HCT116 (cell line): ENCODE measurements around the gene TMEM119. TPM values are rescaled to one million over a fixed set of nuclear protein-coding genes. Genes with fewer than 3 reads are reported as not detected.

ENCODE experiments used
- ATAC-seq: fragments of 200-7000 bp; cut with Tn5 transposase; 2 replicates; pipeline ENCODE4 v1.9.1; 2020; ENCODE audit warnings: mild to moderate bottlenecking, moderate library complexity
- BruUV-seq: library from RNA; stranded (reverse); fragments of 400-500 nt; replicated peaks from 2 replicates; lab custom pipeline; 2021; lab: Mats Ljungman, UMichigan
- CTCF ChIA-PET: fragments of 300-600 bp; sonication (Branson Sonifier 250); formaldehyde crosslinking; loops from one replicate; lab custom pipeline; 2021; ENCODE audit warnings: antibody characterized with exemption; lab: Charles Lee
- POLR2A ChIA-PET: fragments of 300-600, 350-600 bp; sonication (Branson Sonifier 250); formaldehyde crosslinking; loops from one replicate; lab custom pipeline; 2021; ENCODE audit warnings: antibody characterized with exemption; lab: Charles Lee
- RAD21 ChIA-PET, 2 experiments: fragments of 300-600 bp; sonication (Branson Sonifier 250); formaldehyde crosslinking; loops; one replicate each; lab custom pipeline; 2023; ENCODE audit warnings: low total read pairs in 2 of 2; ENCODE audit not compliant: uncharacterized antibody in 2 of 2, unreplicated experiment in 2 of 2, low non-redundant PET in 1 of 2; lab: Charles Lee
- DNase-seq: peaks from one replicate; pipeline ENCODE4 v3.0.0-alpha.2; 2010; ENCODE audit warnings: low read depth, low spot score
- H2AFZ ChIP-seq: fragments of 200-600 bp; shearing (Covaris generic), sonication (generic); 2 replicates; pipeline ENCODE4 v1.6.1; 2017; ENCODE audit warnings: low read depth, mixed run types, mixed read lengths, antibody characterized with exemption, low read length; ENCODE audit not compliant: poor library complexity, severe bottlenecking
- H3K27ac ChIP-seq: 2 replicates; pipeline ENCODE4 v1.5.1; 2012; ENCODE audit warnings: low read depth, low read length
- H3K27me3 ChIP-seq: fragments of 200-600 bp; sonication (generic); 2 replicates; pipeline ENCODE4 v1.6.1; 2016; ENCODE audit warnings: mixed run types, low read length, mixed read lengths; ENCODE audit not compliant: insufficient read depth
- H3K36me3 ChIP-seq, 2 experiments: fragments of 200-500 bp in 1 of 2; fragments of 200-600 bp in 1 of 2; sonication (Bioruptor generic) in 1 of 2; sonication (generic) in 1 of 2; 2 replicates each; pipeline versions ENCODE4 v1.5.1 to v1.6.1; 2014 to 2016; ENCODE audit warnings: low read length in 2 of 2, inconsistent platforms in 1 of 2, mixed read lengths in 1 of 2, mixed run types in 1 of 2; ENCODE audit not compliant: insufficient read depth in 2 of 2, control insufficient read depth in 1 of 2
- H3K4me1 ChIP-seq, 2 experiments: fragments of 200-600 bp in 1 of 2; sonication (generic) in 1 of 2; 2 replicates each; pipeline versions ENCODE4 v1.5.1 to v1.6.1; 2012 to 2017; ENCODE audit warnings: low read length in 2 of 2, inconsistent platforms in 1 of 2, mild to moderate bottlenecking in 1 of 2, mixed read lengths in 1 of 2, mixed run types in 1 of 2, moderate library complexity in 1 of 2; ENCODE audit not compliant: insufficient read depth in 2 of 2, control insufficient read depth in 1 of 2
- H3K4me2 ChIP-seq: fragments of 200-600 bp; sonication (generic); 2 replicates; pipeline ENCODE4 v1.6.1; 2017; ENCODE audit warnings: mixed run types, low read length, mixed read lengths
- H3K4me3 ChIP-seq, 2 experiments: fragments of 200-600 bp in 1 of 2; sonication (generic) in 1 of 2; replicated peaks in 1 of 2; 2 replicates each; pipeline ENCODE4 v1.5.1; 2011 to 2016; ENCODE audit warnings: low read length in 2 of 2, control low read depth in 1 of 2, low read depth in 1 of 2, mild to moderate bottlenecking in 1 of 2, mixed read lengths in 1 of 2, mixed run types in 1 of 2
- H3K79me2 ChIP-seq: fragments of 200-600 bp; sonication (generic); 2 replicates; pipeline ENCODE4 v1.6.1; 2017; ENCODE audit warnings: mild to moderate bottlenecking, mixed run types, low read length, moderate library complexity, mixed read lengths; ENCODE audit not compliant: insufficient read depth
- H3K9ac ChIP-seq: fragments of 200-600 bp; sonication (generic); 2 replicates; pipeline ENCODE4 v1.6.1; 2016; ENCODE audit warnings: low read length, mixed read lengths
- H3K9me2 ChIP-seq: fragments of 200-600 bp; sonication (generic), shearing (Covaris generic); 2 replicates; pipeline ENCODE4 v1.6.1; 2017; ENCODE audit warnings: mixed run types, mild to moderate bottlenecking, moderate library complexity; ENCODE audit not compliant: insufficient read depth
- H3K9me3 ChIP-seq, 2 experiments: fragments of 200-500 bp in 1 of 2; fragments of 200-600 bp in 1 of 2; sonication (Bioruptor generic) in 1 of 2; sonication (generic) in 1 of 2; 2 replicates each; pipeline ENCODE4 v1.6.1; 2014 to 2017; ENCODE audit warnings: low read length in 2 of 2, mixed read lengths in 2 of 2, inconsistent platforms in 1 of 2, low read depth in 1 of 2, mild to moderate bottlenecking in 1 of 2, mixed run types in 1 of 2, moderate library complexity in 1 of 2; ENCODE audit not compliant: control insufficient read depth in 1 of 2, insufficient read depth in 1 of 2
- H4K20me1 ChIP-seq: fragments of 200-600 bp; sonication (generic), shearing (Covaris generic); 2 replicates; pipeline ENCODE4 v1.6.1; 2017; ENCODE audit warnings: mixed run types, mild to moderate bottlenecking, moderate library complexity; ENCODE audit not compliant: insufficient read depth
- EGR1 ChIP-seq: IDR thresholded peaks from 2 replicates; pipeline ENCODE4 v1.6.1; 2012; ENCODE audit warnings: low read depth
- EZH2 ChIP-seq: fragments of 200-600 bp; sonication (generic); IDR thresholded peaks from 2 replicates; pipeline ENCODE4 v1.6.1; 2017; ENCODE audit warnings: antibody characterized with exemption, mixed run types
- JUND ChIP-seq: IDR thresholded peaks from 2 replicates; pipeline ENCODE4 v1.6.1; 2012
- MAX ChIP-seq: IDR thresholded peaks from 2 replicates; pipeline ENCODE4 v1.6.1; 2012
- POLR2A ChIP-seq: IDR thresholded peaks from 2 replicates; pipeline ENCODE4 v1.7.0; 2011; ENCODE audit warnings: borderline replicate concordance; ENCODE audit not compliant: insufficient read depth, insufficient read length; ENCODE audit errors: extremely low read depth
- POLR2AphosphoS5 ChIP-seq: IDR thresholded peaks from 2 replicates; pipeline ENCODE4 v1.6.1; 2011; ENCODE audit warnings: mild to moderate bottlenecking, low read depth, low read length, moderate library complexity
- RAD21 ChIP-seq: IDR thresholded peaks from 2 replicates; pipeline ENCODE4 v1.6.1; 2012; ENCODE audit warnings: low read depth, mild to moderate bottlenecking
- REST ChIP-seq: IDR thresholded peaks from 2 replicates; pipeline ENCODE4 v1.6.1; 2012; ENCODE audit warnings: low read depth
- SRF ChIP-seq: IDR thresholded peaks from 2 replicates; pipeline ENCODE4 v1.6.1; 2012; ENCODE audit warnings: low read depth
- TCF7L2 ChIP-seq: IDR thresholded peaks from 2 replicates; pipeline ENCODE4 v1.7.0; 2011; ENCODE audit warnings: borderline replicate concordance, inconsistent platforms; ENCODE audit not compliant: insufficient read depth, insufficient read length; ENCODE audit errors: extremely low read depth
- ZBTB33 ChIP-seq: IDR thresholded peaks from 2 replicates; pipeline ENCODE4 v1.6.1; 2011; ENCODE audit warnings: mild to moderate bottlenecking, low read length, moderate library complexity; ENCODE audit not compliant: insufficient replicate concordance; ENCODE audit errors: extremely low read depth
- intact Hi-C: fragments of 100-400 bp; cut with micrococcal nuclease; formaldehyde crosslinking; loops from 2 replicates; pipeline ENCODE4 v1.10.0; 2022
- total RNA-seq: library from RNA; stranded (reverse); gene quantifications from one replicate; pipeline ENCODE4 v1.2.1, GENCODE V29; 2021; ENCODE audit not compliant: unreplicated experiment

The TMEM119 gene
- total RNA-seq, 1 experiment from 2014 or later = not detected

GRCh38 chr12:108613548-108613947 is 15.7 kb upstream of the TMEM119 start:
- H3K9me2 ChIP-seq = no peaks in the 10 kb centered on the region
- no peaks in the 10 kb centered on the region for H3K36me3 ChIP-seq
- DNase-seq (no peak), ATAC-seq (no peak)
- H3K79me2 ChIP-seq = no peaks in the 10 kb centered on the region
- no peak overlapping the region for H3K27ac ChIP-seq
- peaks cover 15 to 29% of the 10 kb centered on the region in 2 experiments for H3K4me1 ChIP-seq
- H3K4me2 ChIP-seq = peak overlapping the region; percentile 69; the same call in 1 of the 2 replicates
- no peaks in the 10 kb centered on the region for H3K27me3 ChIP-seq
- no peak overlapping the region for H3K9ac ChIP-seq
- RAD21 ChIA-PET = no interaction called here
- no peak overlapping the region for H3K4me3 ChIP-seq
- CTCF ChIA-PET = no interaction called here
- peaks cover 0 to 6% of the 10 kb centered on the region in 2 experiments; a peak in 1 of 4 replicates for H3K9me3 ChIP-seq
- POLR2A ChIA-PET = no interaction called here
- TF ChIP-seq EZH2 (no peak), JUND (no peak), SRF (no peak), POLR2A (no peak), ZBTB33 (no peak), RAD21 (no peak), POLR2AphosphoS5 (no peak), TCF7L2 (no peak), REST (no peak), MAX (no peak), EGR1 (no peak)
- no peak overlapping the region for H2AFZ ChIP-seq
- intact Hi-C loops = loop anchor here (10.0 kb wide), 2 partner anchors 279 to 699 kb away; partner anchors contain the start of gene CMKLR1
- no TSS peak for BruUV-seq
- no peaks in the 10 kb centered on the region for H4K20me1 ChIP-seq
